T-helper 1 cell treated with Interleukin-12 subunit alpha and Interleukin-12 subunit beta and Interleukin-4 antibody, amounts not matched to agents 30 μg/mL and 1 μg/mL, for 36 hours (primary cell): ENCODE results near the gene FBXO47.
"Not testable (repeated sequence)": the region's sequence is repeated elsewhere in the genome, so short reads cannot be mapped to it uniquely, and the experiment has no call there.

Experiments
- H3K27ac Mint-ChIP-seq: one replicate; pipeline ENCODE4 v1.8.0; 2021; ENCODE audit warnings: mild to moderate bottlenecking, mixed read lengths
- H3K27me3 Mint-ChIP-seq: one replicate; pipeline ENCODE4 v1.8.0; 2021; ENCODE audit warnings: low read depth, mixed read lengths
- H3K36me3 Mint-ChIP-seq: one replicate; pipeline ENCODE4 v1.8.0; 2021; ENCODE audit warnings: low read depth, mixed read lengths
- H3K4me1 Mint-ChIP-seq: one replicate; pipeline ENCODE4 v1.8.0; 2021; ENCODE audit warnings: low read depth, mixed read lengths
- H3K4me3 Mint-ChIP-seq: one replicate; pipeline ENCODE4 v1.8.0; 2021; ENCODE audit warnings: mild to moderate bottlenecking, moderate library complexity, mixed read lengths
- H3K9me3 Mint-ChIP-seq: one replicate; pipeline ENCODE4 v1.8.0; 2021; ENCODE audit warnings: mixed read lengths

FBXO47 gene

GRCh38 chr17:38920374-38921291 lies 46.6 kb downstream of the FBXO47 start:
- Mint-ChIP-seq H3K4me3 (no peak overlapping the region), H3K36me3 (peaks cover 24% of the 10 kb centered on the region), H3K4me1 (peaks cover 15% of the 10 kb centered on the region), H3K27me3 (no peaks in the 10 kb centered on the region), H3K9me3 (no peaks in the 10 kb centered on the region), H3K27ac (no peak overlapping the region)

- Mint-ChIP-seq H3K36me3 (peaks cover 24% of the 10 kb centered on the region), H3K27ac (no peak overlapping the region), H3K27me3 (no peaks in the 10 kb centered on the region), H3K9me3 (no peaks in the 10 kb centered on the region), H3K4me3 (no peak overlapping the region), H3K4me1 (peaks cover 8% of the 10 kb centered on the region)
Observed at GRCh38 chr17:38919316-38920078, 47.7 kb downstream of the FBXO47 start.

- Mint-ChIP-seq H3K27ac (no peak overlapping the region), H3K4me1 (peaks cover 8% of the 10 kb centered on the region), H3K4me3 (no peak overlapping the region), H3K9me3 (no peaks in the 10 kb centered on the region), H3K27me3 (no peaks in the 10 kb centered on the region), H3K36me3 (peaks cover 29% of the 10 kb centered on the region)
Observed at GRCh38 chr17:38918916-38919315, 48.3 kb downstream of the FBXO47 start.

GRCh38 chr17:38918129-38918913 lies 48.9 kb downstream of the FBXO47 start:
- no peaks in the 10 kb centered on the region for H3K9me3 Mint-ChIP-seq
- H3K4me1 Mint-ChIP-seq: peaks cover 8% of the 10 kb centered on the region
- H3K4me3 Mint-ChIP-seq: no peak overlapping the region
- no peak overlapping the region for H3K27ac Mint-ChIP-seq
- peaks cover 29% of the 10 kb centered on the region for H3K36me3 Mint-ChIP-seq
- H3K27me3 Mint-ChIP-seq: no peaks in the 10 kb centered on the region

- Mint-ChIP-seq H3K9me3 (no peaks in the 10 kb centered on the region), H3K27ac (peak overlapping the region; percentile 10), H3K27me3 (no peaks in the 10 kb centered on the region), H3K4me1 (peaks cover 8% of the 10 kb centered on the region), H3K36me3 (peaks cover 29% of the 10 kb centered on the region), H3K4me3 (no peak overlapping the region)
Observed at GRCh38 chr17:38917259-38917658, 49.9 kb downstream of the FBXO47 start.

- Mint-ChIP-seq H3K9me3 (no peaks in the 10 kb centered on the region), H3K27ac (peak overlapping the region; percentile 10), H3K27me3 (no peaks in the 10 kb centered on the region), H3K4me1 (peaks cover 8% of the 10 kb centered on the region), H3K4me3 (no peak overlapping the region), H3K36me3 (peaks cover 30% of the 10 kb centered on the region)
Observed at GRCh38 chr17:38916771-38917170, 50.4 kb downstream of the FBXO47 start.

- H3K27ac Mint-ChIP-seq: no peak overlapping the region
- peaks cover 8% of the 10 kb centered on the region for H3K4me1 Mint-ChIP-seq
- peaks cover 29% of the 10 kb centered on the region for H3K36me3 Mint-ChIP-seq
- no peaks in the 10 kb centered on the region for H3K27me3 Mint-ChIP-seq
- no peak overlapping the region for H3K4me3 Mint-ChIP-seq
- H3K9me3 Mint-ChIP-seq: no peaks in the 10 kb centered on the region
Observed at GRCh38 chr17:38915639-38915995, 51.6 kb downstream of the FBXO47 start.

GRCh38 chr17:38914741-38915638 lies 52.2 kb downstream of the FBXO47 start:
- peaks cover 25% of the 10 kb centered on the region for H3K36me3 Mint-ChIP-seq
- H3K4me3 Mint-ChIP-seq: no peak overlapping the region
- H3K9me3 Mint-ChIP-seq: no peaks in the 10 kb centered on the region
- peaks cover 8% of the 10 kb centered on the region for H3K4me1 Mint-ChIP-seq
- H3K27me3 Mint-ChIP-seq: no peaks in the 10 kb centered on the region
- peak overlapping the region; percentile 45 for H3K27ac Mint-ChIP-seq

- Mint-ChIP-seq H3K27me3 (no peaks in the 10 kb centered on the region), H3K27ac (no peak overlapping the region), H3K9me3 (no peaks in the 10 kb centered on the region), H3K4me1 (peaks cover 12% of the 10 kb centered on the region), H3K4me3 (no peak overlapping the region), H3K36me3 (peaks cover 16% of the 10 kb centered on the region)
Observed at GRCh38 chr17:38912221-38912813, 54.9 kb downstream of the FBXO47 start.

GRCh38 chr17:38911731-38912081 lies 55.5 kb downstream of the FBXO47 start:
- H3K36me3 Mint-ChIP-seq, H3K27me3 Mint-ChIP-seq, H3K9me3 Mint-ChIP-seq, H3K4me3 Mint-ChIP-seq, H3K4me1 Mint-ChIP-seq, H3K27ac Mint-ChIP-seq: not testable (repeated sequence)

GRCh38 chr17:38911081-38911730 lies 56.0 kb downstream of the FBXO47 start:
- Mint-ChIP-seq H3K36me3 (peaks cover 9% of the 10 kb centered on the region), H3K4me3 (no peak overlapping the region), H3K4me1 (peaks cover 8% of the 10 kb centered on the region), H3K27ac (no peak overlapping the region), H3K27me3 (no peaks in the 10 kb centered on the region), H3K9me3 (no peaks in the 10 kb centered on the region)

- Mint-ChIP-seq H3K36me3 (peaks cover 14% of the 10 kb centered on the region), H3K9me3 (no peaks in the 10 kb centered on the region), H3K4me1 (peaks cover 6% of the 10 kb centered on the region), H3K27ac (no peak overlapping the region), H3K4me3 (no peak overlapping the region), H3K27me3 (no peaks in the 10 kb centered on the region)
Observed at GRCh38 chr17:38910325-38910724, 56.9 kb downstream of the FBXO47 start.

- H3K9me3 Mint-ChIP-seq: no peaks in the 10 kb centered on the region
- no peak overlapping the region for H3K4me3 Mint-ChIP-seq
- no peak overlapping the region for H3K27ac Mint-ChIP-seq
- H3K36me3 Mint-ChIP-seq: peaks cover 20% of the 10 kb centered on the region
- no peaks in the 10 kb centered on the region for H3K27me3 Mint-ChIP-seq
- peaks cover 6% of the 10 kb centered on the region for H3K4me1 Mint-ChIP-seq
Observed at GRCh38 chr17:38908676-38909181, 58.5 kb downstream of the FBXO47 start.
